Breast epithelium (tissue), 3 donors: ENCODE results near the gene SLITRK3.

Experiments
- CTCF ChIP-seq, 3 donors: fragments of 450-650 bp; IDR thresholded peaks; one replicate each; pipeline ENCODE4 v1.5.1; 2016 to 2017; ENCODE audit warnings: antibody characterized with exemption in 3 of 3, mild to moderate bottlenecking in 3 of 3, moderate library complexity in 3 of 3
- POLR2AphosphoS5 ChIP-seq, 3 donors: sonication (generic); formaldehyde crosslinking; IDR thresholded peaks; one replicate each; pipeline ENCODE4 v1.6.1; 2017; ENCODE audit warnings: antibody characterized with exemption in 3 of 3

GRCh38 chr3:165204445-165204844 lies 8.3 kb upstream of the SLITRK3 start:
- no peak for TF ChIP-seq CTCF (IDR thresholded peaks at IDR 0.05)
- TF ChIP-seq POLR2AphosphoS5 (IDR thresholded peaks at IDR 0.05) = no peak
